Glutamatergic neuron (in vitro differentiated cells): ENCODE data around the gene ABLIM1. TPM values are rescaled to one million over a fixed set of nuclear protein-coding genes. Genes with fewer than 3 reads are reported as not detected.

Source experiments
- DNase-seq: peaks from one replicate; pipeline ENCODE4 v3.0.0; 2022
- H3K27ac Mint-ChIP-seq: one replicate; pipeline ENCODE4 v1.8.0; 2020; ENCODE audit warnings: mild to moderate bottlenecking, mixed read lengths, inconsistent platforms; ENCODE audit not compliant: unreplicated experiment
- H3K27me3 Mint-ChIP-seq: one replicate; pipeline ENCODE4 v1.8.0; 2020; ENCODE audit warnings: mild to moderate bottlenecking, moderate library complexity, mixed read lengths, inconsistent platforms; ENCODE audit not compliant: unreplicated experiment
- H3K36me3 Mint-ChIP-seq: one replicate; pipeline ENCODE4 v1.8.0; 2020; ENCODE audit warnings: mild to moderate bottlenecking, mixed read lengths, inconsistent platforms; ENCODE audit not compliant: unreplicated experiment
- H3K4me1 Mint-ChIP-seq: one replicate; pipeline ENCODE4 v1.8.0; 2020; ENCODE audit warnings: mild to moderate bottlenecking, low read depth, mixed read lengths, inconsistent platforms; ENCODE audit not compliant: unreplicated experiment
- H3K4me3 Mint-ChIP-seq: one replicate; pipeline ENCODE4 v1.8.0; 2020; ENCODE audit warnings: mild to moderate bottlenecking, mixed read lengths, inconsistent platforms; ENCODE audit not compliant: unreplicated experiment
- H3K9me3 Mint-ChIP-seq: one replicate; pipeline ENCODE4 v1.8.0; 2020; ENCODE audit warnings: mild to moderate bottlenecking, moderate library complexity, mixed read lengths, inconsistent platforms; ENCODE audit not compliant: unreplicated experiment
- total RNA-seq: library from RNA; stranded (reverse); fragmentation: NEBNext Ultra II Directional; extraction: Animal tissue kit (Norgen Biotek cat#: 25700); gene quantifications from one replicate; pipeline ENCODE4 v1.2.1, GENCODE V29; 2021; ENCODE audit not compliant: unreplicated experiment
- TF ChIP-seq, protein P1 (sequence below): fragments of 200-600 bp; sonication (generic); IDR thresholded peaks from one replicate; pipeline ENCODE4 v1.5.0; 2021; ENCODE audit not compliant: partially characterized antibody, unreplicated experiment

Gene ABLIM1
- total RNA-seq, 1 donor from 2014 or later: 25.7 TPM

DNA sequence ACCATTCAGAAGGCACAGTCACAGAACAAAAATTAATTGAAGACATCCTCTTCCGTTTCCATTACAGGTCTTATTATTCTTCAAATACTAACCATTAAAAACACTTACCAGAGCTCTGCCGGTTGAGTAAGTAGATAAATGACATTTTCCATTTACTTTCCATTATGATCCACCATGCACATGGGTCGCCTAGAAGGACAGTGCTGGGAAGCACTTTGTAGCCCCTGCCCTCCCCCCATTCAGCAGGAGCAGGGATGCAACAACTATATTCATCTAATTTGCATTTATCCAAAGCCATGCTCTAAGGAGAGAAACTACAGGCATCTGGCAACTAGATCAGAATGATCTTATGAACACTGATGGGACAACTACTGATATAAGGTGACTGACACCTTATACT lies 177.0 kb downstream of the ABLIM1 start:
- H3K9me3 Mint-ChIP-seq: no peaks in the 10 kb centered on the region
- TF ChIP-seq, protein P1, sequence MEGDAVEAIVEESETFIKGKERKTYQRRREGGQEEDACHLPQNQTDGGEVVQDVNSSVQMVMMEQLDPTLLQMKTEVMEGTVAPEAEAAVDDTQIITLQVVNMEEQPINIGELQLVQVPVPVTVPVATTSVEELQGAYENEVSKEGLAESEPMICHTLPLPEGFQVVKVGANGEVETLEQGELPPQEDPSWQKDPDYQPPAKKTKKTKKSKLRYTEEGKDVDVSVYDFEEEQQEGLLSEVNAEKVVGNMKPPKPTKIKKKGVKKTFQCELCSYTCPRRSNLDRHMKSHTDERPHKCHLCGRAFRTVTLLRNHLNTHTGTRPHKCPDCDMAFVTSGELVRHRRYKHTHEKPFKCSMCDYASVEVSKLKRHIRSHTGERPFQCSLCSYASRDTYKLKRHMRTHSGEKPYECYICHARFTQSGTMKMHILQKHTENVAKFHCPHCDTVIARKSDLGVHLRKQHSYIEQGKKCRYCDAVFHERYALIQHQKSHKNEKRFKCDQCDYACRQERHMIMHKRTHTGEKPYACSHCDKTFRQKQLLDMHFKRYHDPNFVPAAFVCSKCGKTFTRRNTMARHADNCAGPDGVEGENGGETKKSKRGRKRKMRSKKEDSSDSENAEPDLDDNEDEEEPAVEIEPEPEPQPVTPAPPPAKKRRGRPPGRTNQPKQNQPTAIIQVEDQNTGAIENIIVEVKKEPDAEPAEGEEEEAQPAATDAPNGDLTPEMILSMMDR: no peak

DNA sequence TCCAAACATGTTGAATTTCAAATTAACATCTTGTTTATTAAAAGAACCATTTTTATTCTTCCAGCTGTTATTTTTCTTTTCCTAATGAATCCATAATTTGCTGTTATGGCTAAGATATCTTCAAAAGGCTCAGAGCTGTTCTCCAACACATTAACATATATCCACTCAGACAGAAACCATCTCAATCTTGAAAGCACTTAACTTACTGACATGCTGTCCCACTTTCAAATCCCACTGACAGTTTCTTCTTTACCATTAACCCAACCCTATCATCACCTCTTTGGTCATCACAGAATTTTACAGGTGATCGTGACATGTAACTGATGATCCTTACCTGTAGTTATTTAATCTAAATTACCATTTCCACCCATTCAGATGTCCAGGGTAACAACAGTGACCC lies 178.2 kb downstream of the ABLIM1 start:
- H3K4me3 Mint-ChIP-seq: no peak overlapping the region
- no peak for DNase-seq
- no peaks in the 10 kb centered on the region for H3K27me3 Mint-ChIP-seq
- H3K27ac Mint-ChIP-seq: no peak overlapping the region
- TF ChIP-seq, protein P1: no peak
- peaks cover 9% of the 10 kb centered on the region for H3K36me3 Mint-ChIP-seq
- peaks cover 7% of the 10 kb centered on the region for H3K4me1 Mint-ChIP-seq
- H3K9me3 Mint-ChIP-seq: no peaks in the 10 kb centered on the region

More for the DNA sequence above, 177.0 kb downstream of the ABLIM1 start:
- Mint-ChIP-seq H3K4me3 (no peak overlapping the region), H3K36me3 (peaks cover 16% of the 10 kb centered on the region), H3K4me1 (peaks cover 7% of the 10 kb centered on the region), H3K27ac (no peak overlapping the region), H3K27me3 (no peaks in the 10 kb centered on the region)
- no peak for DNase-seq

DNA sequence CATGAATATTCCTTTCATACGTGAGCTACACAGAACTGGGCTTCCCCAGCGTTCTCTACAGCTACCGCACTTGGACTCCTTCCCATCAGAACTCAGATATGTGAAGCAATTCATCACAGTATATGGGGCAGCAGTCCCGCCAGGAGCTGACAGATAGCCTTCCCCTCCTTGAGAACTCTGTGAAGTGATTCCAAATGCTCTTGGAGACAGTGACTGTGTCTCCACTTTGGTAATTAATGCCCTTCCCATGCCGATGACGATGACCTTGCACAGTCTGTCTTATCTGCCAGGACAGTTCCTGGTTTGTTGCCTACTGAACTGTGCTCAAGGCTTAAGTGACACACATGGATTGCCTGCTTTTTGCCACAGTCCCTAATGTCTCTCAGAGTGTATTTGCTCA lies 178.8 kb downstream of the ABLIM1 start:
- H3K9me3 Mint-ChIP-seq: no peaks in the 10 kb centered on the region
- no peak overlapping the region for H3K4me3 Mint-ChIP-seq
- TF ChIP-seq, protein P1: no peak
- H3K36me3 Mint-ChIP-seq: peaks cover 4% of the 10 kb centered on the region
- H3K4me1 Mint-ChIP-seq: peaks cover 7% of the 10 kb centered on the region
- no peak for DNase-seq
- no peaks in the 10 kb centered on the region for H3K27me3 Mint-ChIP-seq
- no peak overlapping the region for H3K27ac Mint-ChIP-seq

DNA sequence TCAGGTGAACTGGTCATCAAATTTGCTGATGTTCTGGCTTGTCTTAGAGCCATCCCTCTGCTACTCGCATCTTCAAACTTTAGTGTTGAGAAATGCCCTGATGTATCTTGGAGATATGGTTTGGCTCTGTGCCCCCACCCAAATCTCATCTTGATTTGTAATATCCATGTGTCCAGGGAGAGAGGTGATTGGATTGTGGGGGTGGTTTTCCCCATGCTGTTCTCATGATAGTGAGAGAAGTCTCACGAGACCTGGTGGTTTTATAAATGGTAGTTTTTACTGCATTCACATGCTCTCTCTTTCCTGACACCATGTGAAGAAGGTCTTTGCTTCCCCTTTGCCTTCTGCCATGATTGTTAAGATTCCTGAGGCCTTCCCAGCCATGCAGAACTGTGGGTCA lies 179.8 kb downstream of the ABLIM1 start:
- Mint-ChIP-seq H3K27me3 (no peaks in the 10 kb centered on the region), H3K4me3 (no peak overlapping the region), H3K4me1 (peaks cover 7% of the 10 kb centered on the region), H3K27ac (no peak overlapping the region), H3K9me3 (no peaks in the 10 kb centered on the region), H3K36me3 (no peaks in the 10 kb centered on the region)
- TF ChIP-seq, protein P1: no peak
- no peak for DNase-seq

DNA sequence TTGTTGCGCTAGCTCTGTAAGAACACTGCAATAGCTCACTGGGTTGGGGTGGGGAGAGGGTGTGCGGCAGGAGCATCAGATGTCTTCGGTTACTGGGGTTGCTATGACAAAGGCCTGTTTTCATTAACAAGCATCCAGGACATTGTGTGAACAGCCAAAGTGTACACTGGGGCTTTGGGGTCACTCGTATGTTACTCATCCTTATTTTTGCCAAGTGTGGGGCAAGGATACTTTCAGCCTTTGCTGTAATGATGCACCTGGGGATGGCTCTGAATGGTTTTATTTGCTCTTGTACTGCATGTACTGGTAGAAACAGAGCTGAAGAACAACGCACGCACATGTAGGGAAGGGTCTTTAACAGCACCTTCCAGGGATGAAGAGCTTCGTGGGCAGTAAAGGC lies 180.8 kb downstream of the ABLIM1 start:
- H3K9me3 Mint-ChIP-seq: no peaks in the 10 kb centered on the region
- no peak overlapping the region for H3K4me3 Mint-ChIP-seq
- peaks cover 13% of the 10 kb centered on the region for H3K4me1 Mint-ChIP-seq
- H3K27me3 Mint-ChIP-seq: no peaks in the 10 kb centered on the region
- H3K36me3 Mint-ChIP-seq: no peaks in the 10 kb centered on the region
- TF ChIP-seq, protein P1: no peak
- no peak overlapping the region for H3K27ac Mint-ChIP-seq
- no peak for DNase-seq
